ENCODE results near the gene TAPT1. TPM values are rescaled to one million over a fixed set of nuclear protein-coding genes. Genes with fewer than 3 reads are reported as not detected.

The TAPT1 gene
- total and polyA plus RNA-seq, 9 donors = 21.2 to 35.2 (median 29.5) TPM

DNA sequence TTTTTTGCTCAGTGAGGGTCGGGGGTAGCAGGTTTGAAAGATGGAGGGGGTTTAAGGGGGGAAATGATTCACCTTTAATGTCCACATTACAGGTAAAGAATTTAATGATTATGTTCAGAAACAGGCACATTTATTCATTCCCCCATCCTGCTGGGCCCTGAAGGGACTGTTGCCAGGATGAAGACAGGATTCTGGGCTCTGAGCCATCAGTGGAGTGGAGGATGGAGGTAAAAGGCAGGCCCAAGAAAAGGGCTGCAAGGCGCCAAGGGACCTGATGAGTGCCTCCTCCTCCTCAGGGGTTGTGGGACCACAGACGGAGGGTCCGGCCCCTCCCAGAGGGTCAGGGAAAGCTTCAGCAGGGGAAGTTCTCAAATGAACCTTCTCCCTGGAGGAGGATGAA lies 102.0 kb downstream of the TAPT1 start:
- no peak overlapping the region for H3K4me3 ChIP-seq (ENCODE audit: low read length)
- peak; percentile 35 for DNase-seq
- WGBS (ENCODE audit: insufficient coverage) = 86% methylated on average over 1 of the region's 4 CpGs
- H3K36me3 ChIP-seq (ENCODE audit: control insufficient read depth, insufficient read depth, low read length) = no peaks in the 10 kb centered on the region
- H3K9me3 ChIP-seq (replicated peaks; ENCODE audit: control insufficient read depth, low read depth, low read length) = no peaks in the 10 kb centered on the region
- H3K4me1 ChIP-seq (ENCODE audit: control insufficient read depth, insufficient read depth, low read length) = peaks cover 35% of the 10 kb centered on the region
- H3K27me3 ChIP-seq (ENCODE audit: control insufficient read depth, insufficient read depth, low read length) = no peaks in the 10 kb centered on the region
- no peak overlapping the region for H3K27ac ChIP-seq (ENCODE audit: low read length)

GRCh38 chr4:16123356-16124084 lies 102.8 kb downstream of the TAPT1 start:
- peaks cover 38% of the 10 kb centered on the region for H3K4me1 ChIP-seq (ENCODE audit: control insufficient read depth, insufficient read depth, low read length)
- DNase-seq = peak; percentile 35
- no peaks in the 10 kb centered on the region for H3K36me3 ChIP-seq (ENCODE audit: control insufficient read depth, insufficient read depth, low read length)
- no peaks in the 10 kb centered on the region for H3K27me3 ChIP-seq (ENCODE audit: control insufficient read depth, insufficient read depth, low read length)
- H3K9me3 ChIP-seq (replicated peaks; ENCODE audit: control insufficient read depth, low read depth, low read length) = no peaks in the 10 kb centered on the region
- H3K4me3 ChIP-seq (ENCODE audit: low read length) = no peak overlapping the region
- H3K27ac ChIP-seq (ENCODE audit: low read length) = peak overlapping the region; percentile 13
- 50% methylated on average over 6 of the region's 7 CpGs for WGBS (ENCODE audit: insufficient coverage)

DNA sequence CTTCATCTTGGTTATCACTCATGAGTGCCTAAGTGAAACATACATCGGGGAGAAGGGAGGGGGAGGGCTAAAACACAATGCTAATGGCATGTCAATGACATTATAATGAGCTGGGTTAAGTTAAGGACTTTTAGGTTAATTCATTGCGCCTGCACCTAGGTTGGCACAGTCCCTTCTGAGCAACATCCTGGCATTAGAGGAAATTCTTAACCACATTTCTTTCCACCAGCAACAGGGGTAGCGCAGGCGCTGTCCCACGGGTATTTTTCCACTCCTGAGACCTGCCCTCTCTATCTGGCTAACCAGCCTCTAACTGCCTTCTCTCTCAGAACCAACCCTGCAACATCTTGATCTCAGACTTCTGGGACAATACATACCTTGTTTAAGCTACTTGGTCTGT lies 103.5 kb downstream of the TAPT1 start:
- Histone ChIP-seq H3K4me3 (ENCODE audit: low read length) (no peak overlapping the region), H3K4me1 (ENCODE audit: control insufficient read depth, insufficient read depth, low read length) (peaks cover 38% of the 10 kb centered on the region), H3K9me3 (replicated peaks; ENCODE audit: control insufficient read depth, low read depth, low read length) (no peaks in the 10 kb centered on the region), H3K27me3 (ENCODE audit: control insufficient read depth, insufficient read depth, low read length) (no peaks in the 10 kb centered on the region), H3K27ac (ENCODE audit: low read length) (no peak overlapping the region), H3K36me3 (ENCODE audit: control insufficient read depth, insufficient read depth, low read length) (no peaks in the 10 kb centered on the region)
- WGBS (ENCODE audit: insufficient coverage) = 90% methylated on average over 3 of the region's 5 CpGs
- no peak for DNase-seq

DNA sequence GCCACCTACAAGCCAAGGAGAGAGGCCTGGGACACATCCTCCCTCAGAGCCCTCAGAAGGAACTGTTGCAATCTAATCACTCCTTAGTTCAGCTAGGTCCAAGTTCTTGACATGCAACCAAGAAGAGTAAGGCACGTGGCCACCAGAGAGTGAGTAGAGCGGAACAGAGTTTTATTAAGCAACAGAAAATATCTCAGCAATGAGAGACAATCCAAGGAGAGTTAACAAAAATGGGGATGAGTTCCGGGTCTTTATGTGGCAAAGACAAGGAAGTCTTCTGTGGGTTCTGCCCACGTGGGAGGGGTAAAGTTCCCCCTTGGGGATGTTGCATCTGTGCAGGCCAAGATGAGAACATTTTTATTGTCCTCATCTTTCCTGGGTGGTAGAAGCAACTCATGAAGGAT lies 104.0 kb downstream of the TAPT1 start:
- Histone ChIP-seq H3K27ac (ENCODE audit: low read length) (no peak overlapping the region), H3K36me3 (ENCODE audit: control insufficient read depth, insufficient read depth, low read length) (no peaks in the 10 kb centered on the region), H3K27me3 (ENCODE audit: control insufficient read depth, insufficient read depth, low read length) (no peaks in the 10 kb centered on the region), H3K4me1 (ENCODE audit: control insufficient read depth, insufficient read depth, low read length) (peaks cover 38% of the 10 kb centered on the region), H3K4me3 (ENCODE audit: low read length) (no peak overlapping the region), H3K9me3 (replicated peaks; ENCODE audit: control insufficient read depth, low read depth, low read length) (no peaks in the 10 kb centered on the region)
- DNase-seq = no peak
- WGBS (ENCODE audit: insufficient coverage) = no CpG with 5 or more reads among the region's 4 CpGs

GRCh38 chr4:16120720-16121119 lies 105.6 kb downstream of the TAPT1 start:
- no peak for DNase-seq
- 89% methylated on average over 4 of the region's 4 CpGs for WGBS (ENCODE audit: insufficient coverage)
- H3K4me1 ChIP-seq (ENCODE audit: control insufficient read depth, insufficient read depth, low read length) = peaks cover 45% of the 10 kb centered on the region

DNA sequence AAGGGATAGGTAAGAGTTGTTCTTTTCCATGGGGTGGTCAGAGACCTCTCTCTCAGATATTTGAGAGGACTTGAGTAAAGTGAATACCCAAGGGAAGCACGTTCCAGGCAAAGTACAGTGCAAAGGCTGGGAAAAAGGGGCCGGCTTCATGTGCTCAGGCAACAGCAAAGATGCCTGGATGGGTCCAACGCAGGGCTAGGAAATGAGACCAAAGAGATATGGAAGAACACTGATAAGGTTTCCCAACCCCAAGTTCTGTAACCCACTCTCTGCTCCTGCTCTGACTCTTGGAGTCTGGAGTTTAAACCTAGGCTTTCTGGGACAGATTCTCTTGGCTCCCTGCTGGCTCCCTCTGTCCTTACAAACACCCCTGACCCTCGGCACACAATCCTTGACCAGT lies 106.3 kb downstream of the TAPT1 start:
- no peak for DNase-seq
- Histone ChIP-seq H3K4me3 (ENCODE audit: low read length) (no peak overlapping the region), H3K27me3 (ENCODE audit: control insufficient read depth, insufficient read depth, low read length) (no peaks in the 10 kb centered on the region), H3K27ac (ENCODE audit: low read length) (no peak overlapping the region), H3K4me1 (ENCODE audit: control insufficient read depth, insufficient read depth, low read length) (peaks cover 48% of the 10 kb centered on the region), H3K36me3 (ENCODE audit: control insufficient read depth, insufficient read depth, low read length) (no peaks in the 10 kb centered on the region), H3K9me3 (replicated peaks; ENCODE audit: control insufficient read depth, low read depth, low read length) (no peaks in the 10 kb centered on the region)
- 86% methylated on average over 4 of the region's 4 CpGs for WGBS (ENCODE audit: insufficient coverage)

More at GRCh38 chr4:16120720-16121119, 105.6 kb downstream of the TAPT1 start:
- Histone ChIP-seq H3K36me3 (ENCODE audit: control insufficient read depth, insufficient read depth, low read length) (no peaks in the 10 kb centered on the region), H3K27ac (ENCODE audit: low read length) (no peak overlapping the region), H3K27me3 (ENCODE audit: control insufficient read depth, insufficient read depth, low read length) (no peaks in the 10 kb centered on the region), H3K4me3 (ENCODE audit: low read length) (no peak overlapping the region), H3K9me3 (replicated peaks; ENCODE audit: control insufficient read depth, low read depth, low read length) (no peaks in the 10 kb centered on the region)

GRCh38 chr4:16118090-16118489 lies 108.2 kb downstream of the TAPT1 start:
- H3K4me3 ChIP-seq (ENCODE audit: low read length) = no peak overlapping the region
- peak; percentile 62 for DNase-seq

DNA sequence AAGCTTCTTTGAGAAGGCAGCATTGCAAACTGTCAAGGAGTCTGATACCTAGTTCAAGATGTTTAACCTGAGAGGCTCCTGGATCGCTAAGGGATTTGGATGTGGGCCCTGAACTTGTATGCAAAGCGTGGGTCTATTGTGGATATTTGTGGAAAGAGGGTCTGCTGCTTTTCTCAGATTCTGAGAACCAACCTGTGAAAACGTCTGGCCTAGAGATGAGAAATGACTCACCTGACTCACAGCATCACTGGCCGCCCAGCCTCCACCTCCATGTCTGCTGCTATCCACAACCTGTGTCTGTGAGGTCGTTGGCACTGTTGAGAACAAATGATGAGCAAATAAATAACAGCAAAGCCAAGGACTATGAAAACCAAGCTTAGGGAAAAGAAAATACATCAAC lies 109.1 kb downstream of the TAPT1 start:
- Histone ChIP-seq H3K9me3 (replicated peaks; ENCODE audit: control insufficient read depth, low read depth, low read length) (no peaks in the 10 kb centered on the region), H3K36me3 (ENCODE audit: control insufficient read depth, insufficient read depth, low read length) (no peaks in the 10 kb centered on the region), H3K27ac (ENCODE audit: low read length) (no peak overlapping the region), H3K27me3 (ENCODE audit: control insufficient read depth, insufficient read depth, low read length) (no peaks in the 10 kb centered on the region), H3K4me3 (ENCODE audit: low read length) (no peak overlapping the region), H3K4me1 (ENCODE audit: control insufficient read depth, insufficient read depth, low read length) (peaks cover 42% of the 10 kb centered on the region)
- no peak for DNase-seq
- 94% methylated on average over 2 of the region's 5 CpGs for WGBS (ENCODE audit: insufficient coverage)

More at GRCh38 chr4:16118090-16118489, 108.2 kb downstream of the TAPT1 start:
- peaks cover 45% of the 10 kb centered on the region for H3K4me1 ChIP-seq (ENCODE audit: control insufficient read depth, insufficient read depth, low read length)
- no peaks in the 10 kb centered on the region for H3K27me3 ChIP-seq (ENCODE audit: control insufficient read depth, insufficient read depth, low read length)
- no peaks in the 10 kb centered on the region for H3K9me3 ChIP-seq (replicated peaks; ENCODE audit: control insufficient read depth, low read depth, low read length)
- peak overlapping the region; percentile 71 for H3K27ac ChIP-seq (ENCODE audit: low read length)
- H3K36me3 ChIP-seq (ENCODE audit: control insufficient read depth, insufficient read depth, low read length) = no peaks in the 10 kb centered on the region
- WGBS (ENCODE audit: insufficient coverage) = no CpG with 5 or more reads among the region's 2 CpGs

GRCh38 chr4:16116493-16116990 lies 109.7 kb downstream of the TAPT1 start:
- Histone ChIP-seq H3K4me1 (ENCODE audit: control insufficient read depth, insufficient read depth, low read length) (peaks cover 42% of the 10 kb centered on the region), H3K27ac (ENCODE audit: low read length) (peak overlapping the region; percentile 50)
- WGBS (ENCODE audit: insufficient coverage) = 59% methylated on average over 3 of the region's 3 CpGs

GRCh38 chr4:16116019-16116418 lies 110.3 kb downstream of the TAPT1 start:
- no peaks in the 10 kb centered on the region for H3K36me3 ChIP-seq (ENCODE audit: control insufficient read depth, insufficient read depth, low read length)
- H3K4me1 ChIP-seq (ENCODE audit: control insufficient read depth, insufficient read depth, low read length) = peaks cover 42% of the 10 kb centered on the region
- H3K27ac ChIP-seq (ENCODE audit: low read length) = peak overlapping the region; percentile 50
- no peaks in the 10 kb centered on the region for H3K27me3 ChIP-seq (ENCODE audit: control insufficient read depth, insufficient read depth, low read length)
- no peaks in the 10 kb centered on the region for H3K9me3 ChIP-seq (replicated peaks; ENCODE audit: control insufficient read depth, low read depth, low read length)
- no peak overlapping the region for H3K4me3 ChIP-seq (ENCODE audit: low read length)
- DNase-seq = no peak
- WGBS (ENCODE audit: insufficient coverage) = 48% methylated on average over 7 of the region's 7 CpGs

More at GRCh38 chr4:16116493-16116990, 109.7 kb downstream of the TAPT1 start:
- Histone ChIP-seq H3K4me3 (ENCODE audit: low read length) (no peak overlapping the region), H3K27me3 (ENCODE audit: control insufficient read depth, insufficient read depth, low read length) (no peaks in the 10 kb centered on the region), H3K9me3 (replicated peaks; ENCODE audit: control insufficient read depth, low read depth, low read length) (no peaks in the 10 kb centered on the region), H3K36me3 (ENCODE audit: control insufficient read depth, insufficient read depth, low read length) (no peaks in the 10 kb centered on the region)
- DNase-seq = no peak

All from muscle of leg (tissue), 11 donors.